ENCODE data around the gene CCDC141.

Gene CCDC141

GRCh38 chr2:179021258-179021657, 28.7 kb downstream of the CCDC141 start:
- no peak for TF ChIP-seq FOXP2 (optimal IDR thresholded peaks at IDR 0.05; ENCODE audit: borderline replicate concordance, extremely low read depth, extremely low read length, insufficient read depth)
- TF ChIP-seq SIN3A (IDR thresholded peaks at IDR 0.05; ENCODE audit: borderline replicate concordance, insufficient read depth, low read length), result no peak
- TF ChIP-seq TAF1 (IDR thresholded peaks at IDR 0.05; ENCODE audit: borderline replicate concordance, insufficient read depth, low read length), result no peak
- TF ChIP-seq POLR2AphosphoS5 (IDR thresholded peaks at IDR 0.05; ENCODE audit: low read depth, low read length), result no peak
- TF ChIP-seq, protein P1, sequence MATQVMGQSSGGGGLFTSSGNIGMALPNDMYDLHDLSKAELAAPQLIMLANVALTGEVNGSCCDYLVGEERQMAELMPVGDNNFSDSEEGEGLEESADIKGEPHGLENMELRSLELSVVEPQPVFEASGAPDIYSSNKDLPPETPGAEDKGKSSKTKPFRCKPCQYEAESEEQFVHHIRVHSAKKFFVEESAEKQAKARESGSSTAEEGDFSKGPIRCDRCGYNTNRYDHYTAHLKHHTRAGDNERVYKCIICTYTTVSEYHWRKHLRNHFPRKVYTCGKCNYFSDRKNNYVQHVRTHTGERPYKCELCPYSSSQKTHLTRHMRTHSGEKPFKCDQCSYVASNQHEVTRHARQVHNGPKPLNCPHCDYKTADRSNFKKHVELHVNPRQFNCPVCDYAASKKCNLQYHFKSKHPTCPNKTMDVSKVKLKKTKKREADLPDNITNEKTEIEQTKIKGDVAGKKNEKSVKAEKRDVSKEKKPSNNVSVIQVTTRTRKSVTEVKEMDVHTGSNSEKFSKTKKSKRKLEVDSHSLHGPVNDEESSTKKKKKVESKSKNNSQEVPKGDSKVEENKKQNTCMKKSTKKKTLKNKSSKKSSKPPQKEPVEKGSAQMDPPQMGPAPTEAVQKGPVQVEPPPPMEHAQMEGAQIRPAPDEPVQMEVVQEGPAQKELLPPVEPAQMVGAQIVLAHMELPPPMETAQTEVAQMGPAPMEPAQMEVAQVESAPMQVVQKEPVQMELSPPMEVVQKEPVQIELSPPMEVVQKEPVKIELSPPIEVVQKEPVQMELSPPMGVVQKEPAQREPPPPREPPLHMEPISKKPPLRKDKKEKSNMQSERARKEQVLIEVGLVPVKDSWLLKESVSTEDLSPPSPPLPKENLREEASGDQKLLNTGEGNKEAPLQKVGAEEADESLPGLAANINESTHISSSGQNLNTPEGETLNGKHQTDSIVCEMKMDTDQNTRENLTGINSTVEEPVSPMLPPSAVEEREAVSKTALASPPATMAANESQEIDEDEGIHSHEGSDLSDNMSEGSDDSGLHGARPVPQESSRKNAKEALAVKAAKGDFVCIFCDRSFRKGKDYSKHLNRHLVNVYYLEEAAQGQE (IDR thresholded peaks at IDR 0.05; ENCODE audit: insufficient read depth in 1 of 2, low read depth in 2 of 2, low read length in 2 of 2), result no peak

DNA sequence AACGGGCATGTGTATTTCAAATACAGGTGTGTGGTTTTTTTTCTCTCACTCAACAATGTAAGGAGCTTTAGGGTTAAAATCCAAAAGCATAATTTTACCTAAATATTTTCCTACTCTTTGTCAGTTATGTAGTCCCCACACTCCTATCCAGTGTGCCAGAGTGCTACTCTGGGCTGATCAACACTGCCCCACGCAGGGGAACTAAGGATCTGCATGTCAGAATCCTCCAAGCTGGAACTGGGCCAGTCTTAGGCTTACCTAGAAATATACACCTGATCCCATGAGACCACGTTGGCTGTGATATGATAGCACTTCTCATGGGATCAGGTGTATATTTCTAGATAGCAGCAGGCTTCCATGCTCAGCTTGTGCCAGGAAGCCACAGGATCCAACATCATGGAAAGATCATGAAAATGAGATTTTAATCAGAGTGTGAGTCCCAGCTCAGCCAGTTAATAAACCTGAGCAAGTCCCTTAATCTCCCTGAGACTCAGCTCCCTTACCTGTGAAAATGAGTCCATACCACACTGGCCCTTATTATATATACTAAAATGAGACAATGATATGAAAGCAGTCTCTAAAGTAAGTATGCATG, 29.7 kb downstream of the CCDC141 start:
- TF ChIP-seq FOXP2 (optimal IDR thresholded peaks at IDR 0.05; ENCODE audit: borderline replicate concordance, extremely low read depth, extremely low read length, insufficient read depth) (no peak), POLR2AphosphoS5 (IDR thresholded peaks at IDR 0.05; ENCODE audit: low read depth, low read length) (no peak), TAF1 (IDR thresholded peaks at IDR 0.05; ENCODE audit: borderline replicate concordance, insufficient read depth, low read length) (no peak), SIN3A (IDR thresholded peaks at IDR 0.05; ENCODE audit: borderline replicate concordance, insufficient read depth, low read length) (no peak)
- TF ChIP-seq, protein P1 (IDR thresholded peaks at IDR 0.05; ENCODE audit: insufficient read depth in 1 of 2, low read depth in 2 of 2, low read length in 2 of 2), result no peak

- TF ChIP-seq POLR2AphosphoS5 (IDR thresholded peaks at IDR 0.05; ENCODE audit: low read depth, low read length), result no peak
- TF ChIP-seq, protein P1 (IDR thresholded peaks at IDR 0.05; ENCODE audit: insufficient read depth in 1 of 2, low read depth in 2 of 2, low read length in 2 of 2), result no peak
- TF ChIP-seq TAF1 (IDR thresholded peaks at IDR 0.05; ENCODE audit: borderline replicate concordance, insufficient read depth, low read length), result no peak
- TF ChIP-seq FOXP2 (optimal IDR thresholded peaks at IDR 0.05; ENCODE audit: borderline replicate concordance, extremely low read depth, extremely low read length, insufficient read depth), result no peak
- TF ChIP-seq SIN3A (IDR thresholded peaks at IDR 0.05; ENCODE audit: borderline replicate concordance, insufficient read depth, low read length), result no peak
Measured at GRCh38 chr2:179019260-179019659, 30.7 kb downstream of the CCDC141 start.

- TF ChIP-seq TAF1 (IDR thresholded peaks at IDR 0.05; ENCODE audit: borderline replicate concordance, insufficient read depth, low read length) (no peak), FOXP2 (optimal IDR thresholded peaks at IDR 0.05; ENCODE audit: borderline replicate concordance, extremely low read depth, extremely low read length, insufficient read depth) (no peak), POLR2AphosphoS5 (IDR thresholded peaks at IDR 0.05; ENCODE audit: low read depth, low read length) (no peak), SIN3A (IDR thresholded peaks at IDR 0.05; ENCODE audit: borderline replicate concordance, insufficient read depth, low read length) (no peak)
- TF ChIP-seq, protein P1 (IDR thresholded peaks at IDR 0.05; ENCODE audit: insufficient read depth in 1 of 2, low read depth in 2 of 2, low read length in 2 of 2), result no peak
Measured at GRCh38 chr2:179017773-179018357, 32.1 kb downstream of the CCDC141 start.
